C4-2B (cell line): Measurements from ENCODE around the gene RAP1GAP.

Experiments used
- H3K27ac ChIP-seq: fragments of 450-650 bp; 2 replicates; pipeline ENCODE4 v1.5.1; 2017
- ZFX ChIP-seq: fragments of 450-650 bp; IDR thresholded peaks from 2 replicates; pipeline ENCODE4 v1.6.1; 2017
- TF ChIP-seq, protein P1 (sequence below): fragments of 450-650 bp; conservative IDR thresholded peaks from 2 replicates; pipeline ENCODE4 v1.5.1; 2017; ENCODE audit warnings: mild to moderate bottlenecking

RAP1GAP gene

DNA sequence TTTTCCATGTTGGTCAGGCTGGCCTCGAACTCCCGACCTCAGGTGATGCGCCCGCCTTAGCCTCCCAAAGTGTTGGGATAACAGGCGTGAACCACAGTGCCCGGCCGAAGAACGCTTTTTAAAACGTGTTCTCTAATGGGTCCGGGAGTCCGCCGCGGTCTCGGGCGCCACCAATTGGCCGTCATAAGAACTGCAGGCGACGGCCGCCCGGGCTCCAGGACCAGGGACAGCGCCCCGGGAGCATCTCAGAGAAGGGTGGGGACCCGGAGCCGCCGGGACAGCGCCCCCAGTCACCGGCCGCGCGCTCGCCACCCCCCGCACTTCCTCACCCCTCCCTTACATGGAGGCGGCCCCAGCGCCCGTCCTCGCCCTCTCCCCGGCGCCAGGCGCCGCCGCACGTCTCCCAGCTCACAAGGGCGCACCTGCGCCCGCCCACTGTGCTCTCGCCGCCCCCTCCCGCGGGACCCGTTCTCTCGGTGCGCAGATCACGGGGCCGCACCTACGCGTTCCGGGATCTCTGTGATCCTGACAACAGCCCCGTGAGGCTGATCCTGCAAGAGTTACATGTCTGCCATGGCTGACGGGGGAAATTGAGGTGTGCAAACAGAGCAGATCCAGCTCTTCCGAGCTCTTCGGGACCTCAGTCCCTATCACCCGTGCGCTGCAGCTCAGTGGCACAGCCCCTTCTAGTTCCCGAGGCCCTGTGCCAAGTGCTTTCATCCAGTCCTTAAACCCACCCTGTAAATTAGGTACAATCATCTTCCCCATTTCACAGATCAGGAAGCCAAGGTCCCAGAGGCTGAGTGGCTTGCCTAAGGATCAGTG is 9.8 kb downstream of the RAP1GAP start:
- H3K27ac ChIP-seq: no peak overlapping the region
- no peak for TF ChIP-seq ZFX
- TF ChIP-seq, protein P1, sequence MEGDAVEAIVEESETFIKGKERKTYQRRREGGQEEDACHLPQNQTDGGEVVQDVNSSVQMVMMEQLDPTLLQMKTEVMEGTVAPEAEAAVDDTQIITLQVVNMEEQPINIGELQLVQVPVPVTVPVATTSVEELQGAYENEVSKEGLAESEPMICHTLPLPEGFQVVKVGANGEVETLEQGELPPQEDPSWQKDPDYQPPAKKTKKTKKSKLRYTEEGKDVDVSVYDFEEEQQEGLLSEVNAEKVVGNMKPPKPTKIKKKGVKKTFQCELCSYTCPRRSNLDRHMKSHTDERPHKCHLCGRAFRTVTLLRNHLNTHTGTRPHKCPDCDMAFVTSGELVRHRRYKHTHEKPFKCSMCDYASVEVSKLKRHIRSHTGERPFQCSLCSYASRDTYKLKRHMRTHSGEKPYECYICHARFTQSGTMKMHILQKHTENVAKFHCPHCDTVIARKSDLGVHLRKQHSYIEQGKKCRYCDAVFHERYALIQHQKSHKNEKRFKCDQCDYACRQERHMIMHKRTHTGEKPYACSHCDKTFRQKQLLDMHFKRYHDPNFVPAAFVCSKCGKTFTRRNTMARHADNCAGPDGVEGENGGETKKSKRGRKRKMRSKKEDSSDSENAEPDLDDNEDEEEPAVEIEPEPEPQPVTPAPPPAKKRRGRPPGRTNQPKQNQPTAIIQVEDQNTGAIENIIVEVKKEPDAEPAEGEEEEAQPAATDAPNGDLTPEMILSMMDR: peak; percentile 88

DNA sequence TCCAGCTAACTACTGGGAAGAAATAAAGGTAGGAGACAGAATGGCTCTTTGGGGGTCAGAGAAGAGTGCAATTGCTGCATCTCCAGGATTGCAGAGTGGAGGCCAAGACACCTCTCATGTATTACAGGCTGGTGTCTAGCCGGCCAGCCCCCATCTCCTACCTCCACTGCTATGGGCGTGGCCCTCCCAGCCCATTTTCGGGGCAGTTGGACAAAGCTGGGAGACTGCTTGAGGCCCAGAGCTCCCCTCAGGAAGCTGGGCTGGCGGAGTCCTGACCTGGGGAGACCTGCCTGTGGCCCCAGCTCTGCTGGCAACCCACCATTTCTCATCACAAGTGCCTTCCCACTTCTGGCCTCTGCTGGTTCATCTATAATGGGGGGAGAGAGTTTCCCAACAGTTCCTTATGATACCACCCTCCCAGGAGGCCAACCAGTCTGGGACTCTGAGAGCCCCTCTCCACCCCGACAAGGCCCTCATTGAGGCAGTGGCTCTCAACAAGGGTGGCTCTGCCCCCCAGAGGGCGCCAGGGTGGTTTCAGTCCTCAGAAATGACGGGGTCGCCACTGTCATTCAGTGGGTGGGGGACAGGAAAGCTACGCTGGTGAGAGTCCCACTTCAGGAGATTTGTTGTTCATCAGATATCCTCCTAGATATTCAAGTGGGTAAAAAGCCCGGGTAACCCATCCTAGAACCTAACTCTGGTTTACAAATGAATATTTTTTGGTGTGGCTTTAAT is 11.5 kb downstream of the RAP1GAP start:
- H3K27ac ChIP-seq: no peak overlapping the region
- no peak for TF ChIP-seq ZFX
- TF ChIP-seq, protein P1: no peak

DNA sequence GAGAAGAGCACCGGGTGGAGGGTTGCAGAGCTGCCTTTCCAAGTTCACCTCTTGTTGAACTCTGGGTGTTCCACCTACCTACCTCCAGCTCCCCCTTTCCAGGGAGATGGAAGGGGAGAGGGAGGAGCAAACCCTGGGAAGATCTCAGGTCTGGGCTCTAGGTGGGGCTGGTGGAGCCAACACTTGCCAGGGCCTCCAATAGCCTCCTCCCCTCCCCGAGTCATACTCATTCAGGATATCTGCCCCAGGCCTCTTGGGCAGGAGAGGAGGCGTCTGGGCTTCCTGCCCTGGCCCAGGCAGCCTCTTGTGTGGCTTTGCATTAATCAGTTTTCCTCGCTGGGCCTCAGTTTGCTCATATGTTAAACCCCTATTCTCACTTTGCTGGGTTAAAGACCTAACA is 13.4 kb downstream of the RAP1GAP start:
- H3K27ac ChIP-seq: no peak overlapping the region

DNA sequence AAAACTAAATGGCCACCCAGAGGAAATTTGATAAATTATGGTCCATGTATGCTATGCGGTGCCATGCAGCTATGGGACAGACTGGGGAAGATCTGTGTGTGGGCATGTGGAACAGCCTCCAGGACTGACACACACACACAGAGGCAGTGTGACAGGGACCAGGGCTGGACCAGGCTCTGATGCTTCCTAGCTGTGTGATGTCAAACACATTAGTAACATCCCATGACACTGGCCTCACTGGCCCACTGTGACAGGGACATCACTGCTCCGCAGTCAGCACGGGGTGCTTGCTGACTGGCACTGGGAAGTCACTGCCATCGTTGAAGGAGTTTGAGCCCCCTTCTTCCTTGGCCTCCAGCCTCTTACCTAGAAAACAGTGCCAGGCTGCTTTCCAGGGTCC is 13.9 kb downstream of the RAP1GAP start:
- TF ChIP-seq ZFX: no peak
- TF ChIP-seq, protein P1: no peak
- H3K27ac ChIP-seq: no peak overlapping the region

More for the DNA sequence above, 13.4 kb downstream of the RAP1GAP start:
- TF ChIP-seq ZFX: no peak

DNA sequence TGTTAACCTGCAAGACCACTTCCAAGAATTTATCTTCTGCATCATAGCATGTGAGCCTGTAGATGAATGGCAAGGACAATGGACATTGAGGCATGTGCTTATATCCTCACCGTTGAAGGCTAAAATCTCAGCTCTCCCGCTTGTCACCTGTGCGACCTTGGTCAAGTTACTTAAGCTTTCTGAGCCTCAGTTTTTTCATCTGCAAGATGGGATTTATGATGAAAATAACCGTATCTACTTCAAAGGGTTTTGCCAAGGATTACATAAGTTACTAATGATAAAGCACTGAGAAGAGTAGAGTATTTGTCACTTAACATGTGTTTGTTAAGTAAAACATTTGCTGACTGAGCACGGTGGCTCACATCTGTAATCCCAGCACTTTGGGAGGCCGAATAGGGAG is 14.9 kb downstream of the RAP1GAP start:
- TF ChIP-seq, protein P1: no peak
- no peak for TF ChIP-seq ZFX
- H3K27ac ChIP-seq: no peak overlapping the region

DNA sequence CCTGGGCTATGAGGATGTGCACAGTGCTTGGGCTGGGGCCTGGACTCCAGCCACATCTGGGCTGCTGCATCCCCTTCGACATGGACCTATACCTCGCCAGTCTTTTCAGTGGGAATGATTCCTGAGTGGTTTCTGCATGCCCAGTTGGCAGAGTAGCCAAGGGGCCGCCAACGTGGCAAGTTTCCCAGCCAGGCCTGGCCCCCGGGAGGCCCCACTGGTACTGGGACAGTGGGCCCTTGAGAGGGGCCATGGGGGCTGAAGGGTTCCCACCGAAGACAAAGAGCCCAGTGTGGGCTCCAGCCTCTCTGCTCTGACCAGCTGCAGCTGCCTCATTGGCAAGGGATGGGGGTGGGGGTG is 15.4 kb downstream of the RAP1GAP start:
- no peak overlapping the region for H3K27ac ChIP-seq
- TF ChIP-seq, protein P1: no peak
- TF ChIP-seq ZFX: no peak

DNA sequence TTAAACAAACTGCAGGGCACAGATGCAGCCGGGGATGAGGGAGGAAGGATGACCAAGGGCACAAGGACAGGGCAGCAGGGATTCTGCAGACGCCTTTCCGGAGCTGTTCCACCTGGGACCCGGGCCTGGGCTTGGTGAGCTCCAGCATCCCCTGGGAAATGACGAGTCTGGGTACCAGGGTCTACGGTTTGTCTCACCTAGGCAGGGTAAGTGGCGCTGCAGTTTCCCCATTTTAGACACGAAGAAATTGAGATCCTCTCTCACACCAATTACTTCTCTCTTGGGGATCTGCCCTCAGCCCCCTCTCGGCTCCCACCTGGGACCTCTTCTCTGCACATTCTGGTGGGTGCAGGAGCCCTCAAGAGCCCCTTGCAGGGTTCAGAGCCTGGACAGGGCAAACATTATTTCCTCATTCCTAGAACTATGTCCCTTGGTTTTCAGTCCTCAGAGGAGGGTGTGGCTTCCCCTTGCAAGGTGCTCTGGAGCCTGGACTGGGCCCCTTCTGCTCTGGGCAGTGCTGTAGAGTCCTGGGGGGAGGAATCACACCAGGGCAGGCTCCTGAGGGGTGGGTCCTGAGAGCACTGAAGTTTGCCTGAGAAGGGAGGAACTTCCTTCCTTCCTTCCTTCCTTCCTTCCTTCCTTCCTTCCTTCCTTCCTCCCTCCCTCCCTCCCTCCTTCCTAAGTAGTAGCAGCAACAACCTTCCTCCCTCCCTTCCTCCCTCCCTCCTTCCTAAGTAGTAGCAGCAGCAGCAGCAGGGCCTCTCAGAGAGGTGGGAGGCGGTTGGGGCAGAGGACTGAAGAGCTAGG is 16.0 kb downstream of the RAP1GAP start:
- TF ChIP-seq, protein P1: no peak
- TF ChIP-seq ZFX: no peak
- no peak overlapping the region for H3K27ac ChIP-seq
